ENCODE measurements around the gene SCUBE3.

SCUBE3 gene

DNA sequence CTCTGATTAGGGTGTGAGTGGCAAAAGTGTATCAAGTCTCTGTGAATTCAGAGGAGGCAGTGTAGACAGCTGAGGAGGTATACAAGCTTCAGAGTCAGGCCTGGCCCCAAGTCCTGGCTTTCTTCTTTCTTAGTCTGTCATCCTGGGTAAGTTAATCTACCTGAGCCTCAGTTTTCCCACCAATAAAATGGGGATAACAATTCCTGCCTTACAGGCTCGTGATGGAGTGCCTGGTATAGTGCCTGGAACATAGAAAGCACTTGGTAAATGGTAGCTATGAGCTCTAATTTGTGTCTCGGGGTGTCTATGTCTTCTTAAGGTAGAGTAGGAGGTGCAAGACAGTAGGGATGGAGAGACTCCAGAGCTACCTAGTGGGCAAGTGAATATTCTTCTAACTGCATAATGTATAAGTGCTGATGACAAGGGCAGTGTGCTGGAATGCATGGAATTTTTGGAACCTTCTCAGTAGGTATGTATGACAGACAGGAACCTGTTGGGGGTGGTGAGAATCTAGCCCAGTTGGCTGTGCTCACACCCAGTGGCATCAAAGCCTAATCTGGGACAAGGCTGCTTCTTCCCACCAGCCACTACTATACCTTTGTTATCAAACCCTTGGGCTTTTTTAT lies 4.0 kb upstream of the SCUBE3 start:
- no peak for DNase-seq (ENCODE audit: low read depth, low spot score)

- DNase-seq (ENCODE audit: low read depth, low spot score): peak; percentile 87
These were observed 411 bp upstream of the SCUBE3 start for GRCh38 chr6:35213298-35213791.

- peak; percentile 47 for DNase-seq (ENCODE audit: low read depth, low spot score)
These were observed 1.3 kb downstream of the SCUBE3 start for GRCh38 chr6:35214869-35215664.

DNA sequence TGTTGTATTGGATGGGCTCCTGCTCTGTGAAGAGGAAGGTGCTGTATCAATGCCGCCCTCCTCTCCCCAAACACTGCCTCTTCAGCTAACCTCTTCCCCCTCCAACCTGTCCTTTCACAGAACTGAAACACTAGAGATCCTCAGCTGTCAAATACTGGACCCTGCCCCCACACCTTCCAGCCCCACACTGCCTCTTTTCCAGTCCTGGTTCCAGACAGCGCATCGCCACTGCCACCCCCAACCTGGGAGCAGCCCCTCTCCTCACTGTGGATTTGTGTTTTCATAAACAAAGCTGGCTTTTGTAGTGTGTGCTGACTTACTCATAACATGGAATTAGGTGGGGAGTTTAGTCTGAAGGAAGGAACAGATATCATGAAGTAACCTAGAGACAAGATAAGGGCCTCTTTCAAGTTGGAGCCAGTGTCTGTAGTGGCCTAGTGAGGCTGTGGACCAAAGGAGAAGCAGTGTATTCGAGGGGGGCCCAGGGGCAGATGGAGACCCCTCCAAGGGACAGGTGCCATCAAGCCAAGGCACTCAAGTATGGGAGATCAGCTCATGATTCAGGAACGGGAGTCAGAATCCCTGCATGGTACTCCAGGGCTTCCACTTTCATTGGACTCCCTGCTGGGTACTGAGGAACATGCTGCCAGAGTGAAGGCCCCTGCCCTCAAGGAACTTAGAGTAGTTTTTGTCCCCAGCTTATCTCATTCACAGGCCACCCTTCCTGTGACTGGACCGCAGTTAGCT lies 2.1 kb downstream of the SCUBE3 start:
- DNase-seq (ENCODE audit: low read depth, low spot score): peak; percentile 56

GRCh38 chr6:35216412-35216732 lies 2.6 kb downstream of the SCUBE3 start:
- no peak for DNase-seq (ENCODE audit: low read depth, low spot score)

GRCh38 chr6:35216851-35217811 lies 3.4 kb downstream of the SCUBE3 start:
- DNase-seq (ENCODE audit: low read depth, low spot score): peak; percentile 64

DNA sequence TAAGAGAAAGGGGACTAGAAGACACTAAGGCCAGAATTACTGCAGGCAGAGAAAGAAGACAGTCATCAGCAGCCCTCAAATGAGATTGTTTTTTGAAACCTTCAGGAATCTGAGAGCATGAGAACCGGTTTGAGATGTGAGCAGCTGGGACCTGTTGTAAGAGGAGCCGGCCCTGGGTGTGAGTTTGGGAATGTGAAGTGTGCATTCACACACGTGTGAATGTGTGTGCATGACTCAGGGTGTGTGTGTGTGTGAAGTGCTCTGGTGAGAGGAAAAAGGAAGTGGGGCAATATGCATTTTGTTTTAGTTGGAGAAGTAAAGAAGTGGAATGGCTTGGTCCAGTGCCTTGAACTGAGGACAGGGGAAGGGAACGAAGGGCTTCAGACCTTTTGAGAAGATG lies 4.3 kb downstream of the SCUBE3 start:
- DNase-seq (ENCODE audit: low read depth, low spot score): peak; percentile 68

DNA sequence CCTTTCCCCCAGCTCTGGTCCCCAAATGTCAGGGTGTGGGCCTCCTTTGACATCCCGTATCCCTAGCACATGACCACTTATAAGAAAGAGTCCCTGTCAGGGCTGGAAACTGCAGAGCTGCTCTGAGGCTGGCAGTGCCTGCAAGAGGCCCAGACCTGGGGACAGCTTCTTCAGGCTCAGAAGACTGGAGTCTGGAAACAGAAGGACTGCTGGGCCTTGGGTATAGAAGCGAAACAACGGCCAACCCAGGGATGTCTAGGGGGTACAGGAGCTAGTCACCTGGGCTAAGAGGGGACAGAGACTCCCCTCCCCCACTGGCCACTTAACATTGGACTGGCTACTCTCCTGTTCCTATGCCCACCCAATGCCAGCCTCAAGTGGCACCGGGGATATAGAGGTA lies 4.7 kb downstream of the SCUBE3 start:
- no peak for DNase-seq (ENCODE audit: low read depth, low spot score)

- no peak for DNase-seq (ENCODE audit: low read depth, low spot score)
These were observed 6.0 kb downstream of the SCUBE3 start for GRCh38 chr6:35219683-35220326.

GRCh38 chr6:35220711-35221110 lies 7.0 kb downstream of the SCUBE3 start:
- no peak for DNase-seq (ENCODE audit: low read depth, low spot score)

DNA sequence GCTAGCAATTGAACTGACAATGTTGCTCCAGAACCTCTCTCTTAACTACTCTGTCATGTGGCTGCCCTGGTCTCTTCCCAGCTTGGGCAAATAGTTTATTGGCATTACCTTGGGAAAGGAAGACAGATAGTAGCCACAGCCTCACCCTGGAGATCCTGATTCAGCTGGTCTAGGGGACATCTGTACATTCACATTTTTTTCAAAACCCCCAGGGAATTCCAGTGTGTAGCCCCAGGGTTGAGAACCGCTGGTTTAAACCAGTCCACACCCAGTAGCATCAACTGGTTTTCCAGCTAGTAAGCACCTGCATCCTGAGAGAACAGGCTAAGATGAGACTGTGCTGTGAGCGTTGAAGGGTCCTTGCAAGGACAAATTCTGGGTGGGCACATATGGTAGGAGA lies 9.6 kb downstream of the SCUBE3 start:
- DNase-seq (ENCODE audit: low read depth, low spot score): peak; percentile 60

- DNase-seq (ENCODE audit: low read depth, low spot score): no peak
These were observed 11.0 kb downstream of the SCUBE3 start for GRCh38 chr6:35224720-35225119.

- DNase-seq (ENCODE audit: low read depth, low spot score): no peak
These were observed 14.7 kb downstream of the SCUBE3 start for GRCh38 chr6:35228481-35228880.

DNA sequence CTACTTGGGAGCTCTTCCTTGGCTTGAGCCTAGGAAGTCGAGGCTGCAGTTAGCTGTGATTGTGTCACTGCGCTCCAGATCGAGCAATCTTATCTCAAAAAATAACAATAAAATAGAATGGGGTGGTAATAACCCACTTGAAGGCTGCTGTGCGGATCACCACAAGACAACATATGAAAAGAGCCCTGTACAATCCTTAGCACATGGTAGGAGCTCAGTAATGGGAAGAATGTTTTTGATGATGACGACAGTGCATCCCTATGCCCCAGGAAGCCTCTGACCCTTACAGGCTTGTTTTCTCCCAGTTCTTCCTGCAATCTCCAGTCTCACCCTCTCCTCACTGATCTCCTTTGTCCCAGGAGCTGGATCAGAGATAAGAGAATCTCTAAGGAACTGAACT lies 15.5 kb downstream of the SCUBE3 start:
- no peak for DNase-seq (ENCODE audit: low read depth, low spot score)

- DNase-seq (ENCODE audit: low read depth, low spot score): no peak
These were observed 16.7 kb downstream of the SCUBE3 start for GRCh38 chr6:35230498-35230897.

- DNase-seq (ENCODE audit: low read depth, low spot score): no peak
These were observed 17.2 kb downstream of the SCUBE3 start for GRCh38 chr6:35230950-35231349.

- no peak for DNase-seq (ENCODE audit: low read depth, low spot score)
These were observed 17.8 kb downstream of the SCUBE3 start for GRCh38 chr6:35231563-35231962.

GRCh38 chr6:35234901-35235300 lies 21.1 kb downstream of the SCUBE3 start:
- no peak for DNase-seq (ENCODE audit: low read depth, low spot score)

GRCh38 chr6:35236223-35236622 lies 22.5 kb downstream of the SCUBE3 start:
- no peak for DNase-seq (ENCODE audit: low read depth, low spot score)

DNA sequence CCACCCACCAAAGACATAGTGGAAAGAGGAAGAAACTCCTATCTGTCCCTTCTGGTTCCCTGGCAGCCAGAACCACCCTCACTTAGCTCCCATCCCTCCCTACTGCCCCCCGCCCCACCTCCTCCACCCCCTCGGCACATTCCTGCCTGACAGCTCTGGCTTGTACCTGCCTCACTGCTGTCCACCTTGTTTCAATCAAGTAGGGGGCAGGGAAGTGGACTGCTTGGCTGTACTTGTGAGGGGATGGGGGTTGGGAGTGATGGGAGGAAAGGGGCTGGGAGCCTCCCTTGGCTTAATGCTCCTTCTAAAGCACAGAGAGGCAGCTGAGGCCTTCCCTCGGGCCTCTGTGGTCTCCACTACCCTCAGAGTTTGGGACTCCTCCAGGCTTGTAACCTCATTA lies 23.7 kb downstream of the SCUBE3 start:
- DNase-seq (ENCODE audit: low read depth, low spot score): peak; percentile 79

GRCh38 chr6:35238843-35239289 lies 25.1 kb downstream of the SCUBE3 start:
- peak; percentile 89 for DNase-seq (ENCODE audit: low read depth, low spot score)

Measured in ELF-1 (cell line).